ENCODE results near the gene FBXW7.
A peak's percentile ranks its signal among the peaks of the same experiment; 100 is the strongest.

Gene FBXW7

DNA sequence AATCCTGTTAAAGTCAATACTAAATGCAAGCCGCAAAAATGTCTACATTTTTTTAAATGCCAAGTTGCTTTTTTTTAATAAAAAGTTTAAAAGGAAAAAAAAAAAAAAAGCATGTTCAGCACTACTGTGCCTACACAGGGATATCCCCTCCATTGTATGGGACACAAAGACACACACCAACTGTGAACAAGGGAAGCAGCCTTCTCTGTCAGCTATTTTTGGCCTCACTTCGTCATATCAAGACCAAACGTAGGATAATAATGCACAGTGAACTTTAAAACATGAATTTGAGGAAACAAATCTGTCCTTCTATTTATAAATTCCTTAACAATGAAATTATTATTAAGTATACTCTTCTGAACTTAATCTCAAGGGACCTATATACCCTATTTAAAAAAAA is 4.4 kb downstream of the FBXW7 start:
- Histone ChIP-seq H3K9me3 (ENCODE audit: control insufficient read depth, insufficient read depth, low read depth, low read length) (no peaks in the 10 kb centered on the region), H3K4me3 (ENCODE audit: low read depth, low read length) (no peak overlapping the region), H3K4me1 (ENCODE audit: control insufficient read depth, insufficient read depth, low read length) (no peaks in the 10 kb centered on the region; the same call in 1 of the 2 replicates), H3K27ac (ENCODE audit: extremely low read depth, low read depth, low read length) (no peak overlapping the region), H3K36me3 (ENCODE audit: control insufficient read depth in 2 of 2, insufficient read depth in 1 of 2, low read length in 2 of 2) (no peaks in the 10 kb centered on the region)
- POLR2A ChIA-PET: no interaction called here
- TF ChIP-seq EGR2 (tag by site-specific recombination; IDR thresholded peaks at IDR 0.05; ENCODE audit: low read depth): no peak
- TF ChIP-seq ZNF626 (tag by site-specific recombination; IDR thresholded peaks at IDR 0.05): no peak
- TF ChIP-seq ZNF211 (tag by site-specific recombination; IDR thresholded peaks at IDR 0.05; ENCODE audit: low read depth): no peak
- CTCF ChIA-PET: interaction anchor here (0.6 to 2.5 kb wide), 5 partner anchors 16 to 123 kb away, joined by 3 to 7 read pairs (median 4); no protein-coding TSS in a partner anchor

DNA sequence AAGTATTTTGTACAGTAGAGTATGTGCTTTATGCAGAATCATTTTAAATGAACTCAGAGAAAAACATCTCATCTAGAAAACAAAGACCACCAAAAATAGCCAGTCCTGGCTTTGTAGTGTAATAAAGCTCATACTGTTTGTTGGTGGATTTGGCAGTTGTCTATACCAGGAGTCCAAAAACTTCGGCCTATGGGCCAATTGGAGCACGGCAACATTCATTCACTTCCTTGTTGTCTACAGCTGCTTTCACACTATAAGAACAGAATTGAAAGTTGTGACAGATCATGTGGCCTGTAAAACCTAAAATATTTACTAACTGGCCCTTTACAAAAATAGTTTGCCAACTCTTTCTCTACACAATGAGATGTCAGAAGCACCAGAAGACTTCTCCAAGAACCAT is 5.3 kb downstream of the FBXW7 start:
- Histone ChIP-seq H3K4me1 (ENCODE audit: control insufficient read depth, insufficient read depth, low read length) (peaks cover 4% of the 10 kb centered on the region; the same call in 1 of the 2 replicates), H3K27ac (ENCODE audit: extremely low read depth, low read depth, low read length) (no peak overlapping the region), H3K9me3 (ENCODE audit: control insufficient read depth, insufficient read depth, low read depth, low read length) (no peaks in the 10 kb centered on the region), H3K4me3 (ENCODE audit: low read depth, low read length) (no peak overlapping the region), H3K36me3 (ENCODE audit: control insufficient read depth in 2 of 2, insufficient read depth in 1 of 2, low read length in 2 of 2) (no peaks in the 10 kb centered on the region)
- ChIA-PET POLR2A (no interaction called here), CTCF (interaction anchor here (0.5 to 2.5 kb wide), 4 partner anchors 29 to 122 kb away, joined by 3 to 7 read pairs (median 4); no protein-coding TSS in a partner anchor)
- TF ChIP-seq ZNF664 (tag by site-specific recombination; IDR thresholded peaks at IDR 0.05) (0 out of 2 replicates have a peak, but pooled peaks have one; percentile 8), ZBTB7A (tag by site-specific recombination; IDR thresholded peaks at IDR 0.05; ENCODE audit: low read depth) (no peak)
- TF ChIP-seq, protein P1, sequence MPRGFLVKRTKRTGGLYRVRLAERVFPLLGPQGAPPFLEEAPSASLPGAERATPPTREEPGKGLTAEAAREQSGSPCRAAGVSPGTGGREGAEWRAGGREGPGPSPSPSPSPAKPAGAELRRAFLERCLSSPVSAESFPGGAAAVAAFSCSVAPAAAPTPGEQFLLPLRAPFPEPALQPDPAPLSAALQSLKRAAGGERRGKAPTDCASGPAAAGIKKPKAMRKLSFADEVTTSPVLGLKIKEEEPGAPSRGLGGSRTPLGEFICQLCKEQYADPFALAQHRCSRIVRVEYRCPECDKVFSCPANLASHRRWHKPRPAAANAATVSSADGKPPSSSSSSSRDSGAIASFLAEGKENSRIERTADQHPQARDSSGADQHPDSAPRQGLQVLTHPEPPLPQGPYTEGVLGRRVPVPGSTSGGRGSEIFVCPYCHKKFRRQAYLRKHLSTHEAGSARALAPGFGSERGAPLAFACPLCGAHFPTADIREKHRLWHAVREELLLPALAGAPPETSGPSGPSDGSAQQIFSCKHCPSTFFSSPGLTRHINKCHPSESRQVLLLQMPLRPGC (tag by site-specific recombination; IDR thresholded peaks at IDR 0.05): no peak

DNA sequence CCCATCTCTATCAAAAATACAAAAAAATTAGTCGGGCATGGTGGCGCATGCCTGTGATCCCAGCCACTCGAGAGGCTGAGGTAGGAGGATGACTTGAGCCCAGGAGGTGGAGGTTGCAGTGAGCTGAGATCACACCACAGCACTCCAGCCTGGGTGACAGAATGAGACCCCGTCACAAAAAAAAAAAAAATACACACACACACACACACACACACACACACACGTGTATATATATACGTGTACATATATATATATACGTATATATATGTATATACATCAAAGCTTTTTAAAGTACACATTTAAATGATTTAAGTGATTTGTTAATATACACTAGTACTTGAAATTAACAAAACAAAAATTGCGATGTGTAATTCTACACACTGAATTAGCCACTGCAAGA is 6.0 kb downstream of the FBXW7 start:
- peaks cover 4% of the 10 kb centered on the region; the same call in 1 of the 2 replicates for H3K4me1 ChIP-seq (ENCODE audit: control insufficient read depth, insufficient read depth, low read length)
- POLR2A ChIA-PET: no interaction called here
- no peaks in the 10 kb centered on the region for H3K9me3 ChIP-seq (ENCODE audit: control insufficient read depth, insufficient read depth, low read depth, low read length)
- no peak overlapping the region for H3K4me3 ChIP-seq (ENCODE audit: low read depth, low read length)
- TF ChIP-seq ZNF555 (tag by site-specific recombination; conservative IDR thresholded peaks at IDR 0.05): no peak
- TF ChIP-seq, protein P2, sequence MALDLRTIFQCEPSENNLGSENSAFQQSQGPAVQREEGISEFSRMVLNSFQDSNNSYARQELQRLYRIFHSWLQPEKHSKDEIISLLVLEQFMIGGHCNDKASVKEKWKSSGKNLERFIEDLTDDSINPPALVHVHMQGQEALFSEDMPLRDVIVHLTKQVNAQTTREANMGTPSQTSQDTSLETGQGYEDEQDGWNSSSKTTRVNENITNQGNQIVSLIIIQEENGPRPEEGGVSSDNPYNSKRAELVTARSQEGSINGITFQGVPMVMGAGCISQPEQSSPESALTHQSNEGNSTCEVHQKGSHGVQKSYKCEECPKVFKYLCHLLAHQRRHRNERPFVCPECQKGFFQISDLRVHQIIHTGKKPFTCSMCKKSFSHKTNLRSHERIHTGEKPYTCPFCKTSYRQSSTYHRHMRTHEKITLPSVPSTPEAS (tag by site-specific recombination; IDR thresholded peaks at IDR 0.05): 0 out of 2 replicates have a peak, but pooled peaks have one; percentile 25
- no peak overlapping the region for H3K27ac ChIP-seq (ENCODE audit: extremely low read depth, low read depth, low read length)
- CTCF ChIA-PET: interaction anchor here (2.0 kb wide), 1 partner anchor 29 kb away, joined by 7 read pairs; no protein-coding TSS in a partner anchor
- no peaks in the 10 kb centered on the region for H3K36me3 ChIP-seq (ENCODE audit: control insufficient read depth in 2 of 2, insufficient read depth in 1 of 2, low read length in 2 of 2)

DNA sequence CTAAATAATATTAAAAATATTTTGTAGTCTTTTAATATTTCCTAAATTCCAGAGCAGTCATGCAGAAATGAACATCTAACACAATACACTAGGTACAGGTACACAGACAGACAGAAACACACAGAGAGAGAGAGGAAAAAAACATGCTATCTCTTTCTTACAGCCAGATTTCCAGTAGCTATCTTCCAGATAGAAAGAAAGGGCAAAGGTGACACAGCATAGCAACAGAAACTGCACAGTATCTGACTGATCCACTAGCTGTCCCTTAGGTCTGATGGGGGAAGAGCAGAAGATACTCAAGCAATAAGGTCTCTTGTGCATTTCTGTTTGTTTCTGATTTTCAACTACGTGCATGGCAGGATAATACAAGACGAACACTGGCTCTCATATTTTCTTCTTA is 7.8 kb downstream of the FBXW7 start:
- H3K4me1 ChIP-seq (ENCODE audit: control insufficient read depth, insufficient read depth, low read length): peaks cover 6% of the 10 kb centered on the region; the same call in 1 of the 2 replicates
- H3K9me3 ChIP-seq (ENCODE audit: control insufficient read depth, insufficient read depth, low read depth, low read length): no peaks in the 10 kb centered on the region
- H3K36me3 ChIP-seq (ENCODE audit: control insufficient read depth in 2 of 2, insufficient read depth in 1 of 2, low read length in 2 of 2): no peaks in the 10 kb centered on the region
- H3K4me3 ChIP-seq (ENCODE audit: low read depth, low read length): no peak overlapping the region
- ChIA-PET POLR2A (no interaction called here), CTCF (no interaction called here)
- TF ChIP-seq, protein P3, sequence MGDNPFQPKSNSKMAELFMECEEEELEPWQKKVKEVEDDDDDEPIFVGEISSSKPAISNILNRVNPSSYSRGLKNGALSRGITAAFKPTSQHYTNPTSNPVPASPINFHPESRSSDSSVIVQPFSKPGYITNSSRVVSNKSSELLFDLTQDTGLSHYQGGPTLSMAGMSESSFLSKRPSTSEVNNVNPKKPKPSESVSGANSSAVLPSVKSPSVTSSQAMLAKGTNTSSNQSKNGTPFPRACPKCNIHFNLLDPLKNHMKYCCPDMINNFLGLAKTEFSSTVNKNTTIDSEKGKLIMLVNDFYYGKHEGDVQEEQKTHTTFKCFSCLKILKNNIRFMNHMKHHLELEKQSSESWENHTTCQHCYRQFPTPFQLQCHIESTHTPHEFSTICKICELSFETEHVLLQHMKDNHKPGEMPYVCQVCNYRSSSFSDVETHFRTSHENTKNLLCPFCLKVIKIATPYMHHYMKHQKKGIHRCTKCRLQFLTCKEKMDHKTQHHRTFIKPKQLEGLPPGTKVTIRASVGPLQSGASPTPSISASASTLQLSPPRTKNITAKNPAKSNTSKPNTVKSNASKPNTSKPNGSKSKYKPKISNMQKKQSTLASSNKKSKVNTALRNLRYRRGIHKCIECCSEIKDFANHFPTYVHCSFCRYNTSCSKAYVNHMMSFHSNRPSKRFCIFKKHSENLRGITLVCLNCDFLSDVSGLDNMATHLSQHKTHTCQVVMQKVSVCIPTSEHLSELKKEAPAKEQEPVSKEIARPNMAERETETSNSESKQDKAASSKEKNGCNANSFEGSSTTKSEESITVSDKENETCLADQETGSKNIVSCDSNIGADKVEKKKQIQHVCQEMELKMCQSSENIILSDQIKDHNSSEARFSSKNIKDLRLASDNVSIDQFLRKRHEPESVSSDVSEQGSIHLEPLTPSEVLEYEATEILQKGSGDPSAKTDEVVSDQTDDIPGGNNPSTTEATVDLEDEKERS (tag by site-specific recombination; IDR thresholded peaks at IDR 0.05): no peak
- no peak overlapping the region for H3K27ac ChIP-seq (ENCODE audit: extremely low read depth, low read depth, low read length)
